ENCODE results near the gene NSUN4.
"Not testable (repeated sequence)": the region's sequence is repeated elsewhere in the genome, so short reads cannot be mapped to it uniquely, and the experiment has no call there.

NSUN4 gene

DNA sequence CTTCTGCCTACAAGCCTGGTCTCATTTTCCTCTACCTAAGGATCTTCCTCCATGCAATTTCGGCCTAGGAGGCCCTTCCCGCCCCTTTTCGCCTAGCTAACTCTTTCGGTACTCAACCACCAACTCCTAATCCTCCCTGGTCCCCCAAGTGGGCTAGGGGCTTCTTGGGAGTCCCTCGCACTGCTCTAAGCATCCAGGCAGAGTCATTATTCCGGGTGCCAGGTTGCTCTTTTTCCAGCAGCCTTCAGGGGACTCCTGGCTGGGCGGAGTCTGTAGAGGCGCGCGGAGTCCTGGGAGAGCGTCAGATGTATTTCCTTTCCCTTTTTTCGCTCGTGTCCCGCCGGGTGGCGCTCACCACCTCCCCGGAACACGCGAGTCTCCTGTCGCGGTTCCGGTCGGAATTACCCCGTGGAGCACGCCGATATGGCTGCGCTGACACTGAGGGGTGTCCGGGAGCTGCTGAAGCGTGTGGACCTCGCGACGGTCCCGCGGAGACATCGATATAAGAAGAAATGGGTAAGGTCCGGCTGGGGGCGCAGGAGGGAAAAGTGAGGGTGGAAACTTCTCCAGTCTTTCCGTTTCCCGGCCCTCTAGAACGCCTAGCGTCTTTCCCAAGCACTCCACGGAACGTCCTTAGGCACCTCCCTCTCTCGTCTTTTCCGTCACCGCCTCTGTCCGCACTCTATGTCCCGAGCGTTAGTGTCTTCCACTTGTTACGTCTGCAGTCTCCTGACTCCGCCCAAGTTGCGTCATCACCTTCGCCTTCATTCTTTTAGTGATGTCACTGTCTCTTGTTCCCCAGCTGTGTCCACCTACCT is at the start of gene NSUN4:
Gene NSUN4, plus strand, starts transcription at position 404 of the 818 bp plus-strand sequence. Its CDS starts 20 bp downstream, at position 424.
- peak; percentile 90 for DNase-seq

- DNase-seq, result no peak
These were observed 45.3 kb upstream of the NSUN4 start for GRCh38 chr1:46295306-46295705.

DNA sequence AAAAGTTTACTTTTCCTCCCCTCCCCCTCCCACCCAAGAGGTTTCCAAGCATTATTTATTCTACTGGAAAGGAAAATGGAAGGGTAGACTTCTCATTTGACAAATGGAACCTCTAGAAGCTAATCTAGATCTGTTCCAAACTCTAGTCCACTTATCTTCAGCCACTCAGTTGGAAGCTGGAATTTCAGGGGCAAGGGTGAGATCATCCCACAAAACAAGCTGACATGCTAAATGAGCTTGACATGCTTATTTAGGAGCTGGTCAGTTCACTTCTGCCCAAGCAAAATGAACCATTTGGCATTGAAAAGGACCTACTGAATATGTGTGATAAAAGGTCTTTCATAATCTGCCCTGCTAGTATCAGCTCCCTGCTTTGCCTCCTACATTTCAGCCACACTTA is 42.2 kb upstream of the NSUN4 start:
- no peak for DNase-seq

DNA sequence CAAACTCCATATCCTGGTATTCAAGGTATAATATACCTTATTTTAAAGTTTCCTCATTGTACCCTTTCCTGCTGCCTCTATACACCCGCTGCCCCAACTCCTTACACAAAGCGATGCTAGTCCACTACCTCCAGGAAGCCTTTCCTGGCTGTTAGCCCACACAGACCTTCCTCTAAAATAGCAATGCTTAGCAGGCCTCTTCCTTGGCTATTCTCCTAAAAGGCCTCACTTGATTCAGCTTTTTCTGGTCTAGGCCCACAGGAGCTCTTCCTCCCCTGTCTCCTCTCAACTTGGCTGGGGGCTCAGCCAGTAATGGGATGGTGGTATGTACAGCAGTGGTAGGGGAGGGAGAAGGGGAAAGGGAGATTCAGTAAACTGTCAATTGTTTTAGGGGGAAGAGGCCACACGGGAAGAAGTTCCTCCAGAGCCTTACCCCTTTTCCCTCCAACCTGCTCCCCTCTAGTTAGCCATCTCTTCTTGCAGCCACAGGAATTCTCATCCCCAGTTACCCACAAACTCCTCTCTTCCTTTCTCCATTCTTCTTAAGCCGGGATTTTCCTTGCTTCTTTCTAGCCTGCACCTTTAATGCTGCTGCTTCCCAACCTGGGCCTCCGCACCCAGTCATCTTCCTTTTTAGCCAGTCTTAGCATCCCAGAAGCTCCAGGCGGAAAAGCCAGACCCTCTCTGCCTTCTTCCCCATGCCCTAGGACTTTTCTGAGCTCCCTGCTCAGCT is 39.8 kb upstream of the NSUN4 start:
- DNase-seq, result no peak

GRCh38 chr1:46301406-46301807 is 39.2 kb upstream of the NSUN4 start:
- DNase-seq, result no peak

GRCh38 chr1:46301808-46302640 is 38.6 kb upstream of the NSUN4 start:
- DNase-seq, result peak; percentile 4

- no peak for DNase-seq
These were observed 38.0 kb upstream of the NSUN4 start for GRCh38 chr1:46302641-46303037.

- DNase-seq, result peak; percentile 91
These were observed 37.4 kb upstream of the NSUN4 start, which contains the start of the genes LRRC41 and UQCRH for GRCh38 chr1:46303038-46303871. Gene LRRC41 (minus strand): TSS chr1:46303616. CDS start chr1:46303322, 294 bp downstream. Gene UQCRH (plus strand): TSS chr1:46303698. CDS start chr1:46303767, 69 bp downstream.

DNA sequence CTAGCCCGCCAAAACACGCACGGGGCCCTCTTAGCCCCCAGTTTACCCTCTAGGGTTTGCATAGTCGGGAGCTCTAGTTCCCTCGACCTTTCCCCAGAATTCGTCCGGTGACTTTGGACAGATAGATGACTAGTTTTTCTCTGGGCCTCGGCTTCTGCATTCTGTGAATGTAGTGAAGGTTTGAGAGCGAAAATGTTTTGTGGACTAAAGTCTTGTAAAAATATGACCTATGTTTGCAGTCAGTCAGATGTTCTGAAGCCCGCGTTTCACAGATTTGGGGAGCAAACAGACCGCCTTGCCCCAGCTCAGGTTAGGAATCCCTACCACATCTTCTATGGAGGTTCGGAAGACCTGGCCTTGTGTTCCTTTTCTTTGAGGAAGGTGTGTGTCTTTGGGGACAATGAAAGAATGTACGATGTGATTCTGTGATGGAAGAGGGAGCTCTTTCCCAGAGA is 36.7 kb upstream of the NSUN4 start:
- DNase-seq, result no peak

- no peak for DNase-seq
These were observed 34.5 kb upstream of the NSUN4 start for GRCh38 chr1:46306159-46306530.

DNA sequence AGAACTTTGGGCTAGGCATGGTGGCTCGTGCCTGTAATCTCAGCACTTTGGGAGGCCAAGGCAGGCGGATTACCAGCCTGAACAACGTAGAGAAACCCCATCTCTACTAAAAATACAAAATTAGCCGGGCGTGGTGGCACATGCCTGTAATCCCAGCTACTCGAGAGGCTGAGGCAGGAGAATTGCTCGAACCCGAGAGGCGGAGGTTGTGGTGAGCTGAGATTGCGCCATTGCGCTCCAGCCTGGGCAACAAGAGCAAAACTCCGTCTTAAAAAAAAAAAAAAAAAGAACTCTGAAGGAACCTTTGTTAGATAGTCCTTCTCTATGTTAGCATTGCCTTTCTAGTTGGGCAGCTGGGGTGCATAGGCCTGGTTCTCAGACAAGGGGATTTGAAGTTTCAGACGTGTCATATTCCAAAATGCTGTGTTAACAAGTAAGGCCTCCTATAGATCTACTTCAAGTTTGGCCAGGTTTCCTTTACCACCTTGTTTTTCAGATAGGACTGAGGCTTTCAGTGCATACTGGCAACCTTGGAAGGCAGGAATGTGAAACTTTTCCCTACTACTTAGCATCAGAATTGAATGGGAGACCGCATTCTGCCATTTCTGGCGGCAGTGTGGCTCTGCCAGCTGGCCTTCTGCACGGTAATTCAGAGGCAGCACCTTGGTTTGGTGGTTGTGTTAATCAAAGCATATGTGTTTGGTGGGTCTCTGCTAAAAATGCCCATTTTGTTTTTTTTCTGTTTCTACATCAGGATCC is 31.0 kb upstream of the NSUN4 start:
- no peak for DNase-seq

GRCh38 chr1:46310321-46310720 is 30.3 kb upstream of the NSUN4 start:
- no peak for DNase-seq

- no peak for DNase-seq
These were observed 24.8 kb upstream of the NSUN4 start for GRCh38 chr1:46315669-46316403.

DNA sequence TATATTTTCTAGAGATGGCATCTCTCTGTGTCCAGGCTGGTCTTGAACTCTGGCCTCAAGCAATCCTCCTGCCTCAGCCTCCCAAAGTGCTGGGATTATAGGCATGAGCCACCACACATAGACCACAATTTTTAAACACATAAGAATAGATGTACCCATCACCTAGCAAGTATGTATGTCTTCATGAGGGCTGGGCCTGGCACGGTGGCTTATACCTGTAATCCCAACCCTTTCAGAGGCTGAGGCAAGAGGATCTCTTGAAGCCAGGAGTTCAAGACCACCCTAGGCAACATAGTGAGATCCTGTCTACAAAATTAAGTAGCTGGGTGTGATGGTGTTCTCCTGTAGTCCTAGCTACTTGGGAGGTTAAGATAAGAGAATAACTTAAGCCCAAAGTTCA is 23.3 kb upstream of the NSUN4 start:
- DNase-seq, result no peak

DNA sequence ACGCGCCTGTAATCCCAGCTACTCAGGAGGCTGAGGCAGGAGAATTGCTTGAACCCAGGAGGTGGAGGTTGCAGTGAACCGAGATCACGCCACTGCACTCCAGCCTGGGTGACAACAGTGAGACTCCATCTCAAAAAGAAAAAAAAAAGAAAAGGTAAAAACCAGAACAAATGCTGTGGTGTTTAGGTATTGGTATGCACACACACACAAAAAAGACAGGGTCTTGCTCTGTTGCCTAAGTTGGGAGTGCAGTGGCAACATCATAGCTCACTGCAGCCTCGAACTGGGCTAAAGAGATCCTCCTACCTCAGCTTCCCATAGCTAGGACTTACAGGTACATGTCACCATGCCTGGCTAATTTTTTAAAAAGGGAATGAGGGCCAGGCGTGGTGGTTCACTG is 21.3 kb upstream of the NSUN4 start:
- DNase-seq, result not testable (repeated sequence)

DNA sequence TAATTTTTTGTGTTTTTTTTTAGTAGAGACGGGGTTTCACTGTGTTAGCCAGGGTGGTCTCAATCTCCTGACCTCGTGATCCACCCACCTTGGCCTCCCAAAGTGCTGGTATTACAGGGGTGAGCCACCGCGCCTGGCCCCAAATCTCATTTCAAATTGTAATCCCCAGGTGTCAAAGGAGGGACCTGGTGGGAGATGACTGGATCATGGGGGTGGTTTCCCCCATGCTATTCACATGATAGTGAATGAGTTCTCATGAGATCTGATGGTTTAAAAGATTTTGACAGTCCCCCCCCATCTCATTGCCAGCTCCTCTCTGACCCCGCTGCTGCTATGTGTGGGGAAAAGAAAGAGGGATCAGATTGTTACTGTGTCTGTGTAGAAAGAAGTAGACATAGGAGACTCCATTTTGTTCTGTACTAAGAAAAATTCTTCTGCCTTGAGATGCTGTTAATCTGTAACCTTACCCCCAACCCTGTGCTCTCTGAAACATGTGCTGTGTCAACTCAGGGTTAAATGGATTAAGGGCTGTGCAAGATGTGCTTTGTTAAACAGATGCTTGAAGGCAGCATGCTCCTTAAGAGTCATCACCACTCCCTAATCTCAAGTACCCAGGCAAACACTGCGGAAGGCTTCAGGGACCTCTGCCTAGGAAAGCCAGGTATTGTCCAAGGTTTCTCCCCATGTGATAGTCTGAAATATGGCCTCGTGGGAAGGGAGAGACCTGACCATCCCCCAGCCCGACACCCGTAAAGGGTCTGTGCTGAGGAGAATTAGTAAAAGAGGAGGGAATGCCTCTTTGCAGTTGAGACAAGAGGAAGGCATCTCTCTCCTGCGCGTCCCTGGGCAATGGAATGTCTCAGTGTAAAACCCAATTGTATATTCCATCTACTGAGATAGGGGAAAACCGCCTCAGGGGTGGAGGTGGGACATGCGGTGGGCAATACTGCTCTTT is 20.4 kb upstream of the NSUN4 start:
- DNase-seq, result not testable (repeated sequence)

GRCh38 chr1:46322191-46322590 is 18.4 kb upstream of the NSUN4 start:
- not testable (repeated sequence) for DNase-seq

DNA sequence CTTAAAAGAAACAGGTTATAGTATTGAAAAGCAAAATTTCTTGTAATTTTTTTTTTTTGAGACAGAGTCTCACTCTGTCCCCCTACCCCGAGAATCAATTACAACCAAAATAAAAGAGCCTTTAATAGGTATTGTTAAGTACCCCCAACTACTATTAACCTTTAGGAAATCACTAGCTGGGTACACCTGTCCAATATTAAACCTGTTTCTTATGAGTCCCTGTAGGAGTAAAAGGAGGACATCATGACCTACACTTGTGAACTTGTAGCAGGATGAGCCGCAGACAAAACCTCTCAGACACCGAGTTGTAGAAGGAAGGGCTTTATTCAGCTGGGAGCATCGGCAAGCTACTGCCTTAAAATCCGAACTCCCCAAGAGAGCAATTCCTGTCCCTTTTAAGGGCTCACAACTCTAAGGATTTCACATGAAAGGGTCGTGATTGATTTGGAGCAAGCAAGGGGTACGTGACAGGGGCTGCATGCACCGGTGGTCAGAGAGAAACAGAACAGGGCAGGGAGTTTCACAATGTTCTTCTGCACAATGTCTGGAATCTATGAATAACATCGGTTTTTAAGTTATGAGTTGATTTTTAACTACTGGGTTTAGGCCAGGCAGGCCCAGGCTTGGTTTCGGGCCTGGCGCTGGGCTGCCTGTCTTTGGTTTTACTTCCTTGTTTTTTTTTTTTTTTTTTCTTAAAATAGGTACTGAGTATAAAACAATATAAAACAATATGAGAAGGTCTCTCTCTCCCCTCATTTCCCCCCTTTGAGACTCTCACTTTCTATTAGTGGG is 15.1 kb upstream of the NSUN4 start:
- DNase-seq, result not testable (repeated sequence)
